ENCODE results near the gene GHRHR. TPM values are rescaled to one million over a fixed set of nuclear protein-coding genes. Genes with fewer than 3 reads are reported as not detected.

Gene GHRHR
- total RNA-seq, 2 donors from 2014 or later = 4.4 TPM; not detected in 1

GRCh38 chr7:31027161-31027965, 63.6 kb downstream of the GHRHR start:
- H3K36me3 ChIP-seq = no peaks in the 10 kb centered on the region
- 26% methylated on average over 20 of the region's 20 CpGs for WGBS
- intact Hi-C loops (cut with DNase I) = no loop called here
- H3K27me3 ChIP-seq (replicated peaks; ENCODE audit: insufficient read depth) = no peaks in the 10 kb centered on the region
- no peaks in the 10 kb centered on the region for H3K9me3 ChIP-seq
- no peak for DNase-seq (ENCODE audit: low spot score)
- H3K27ac ChIP-seq = no peak overlapping the region
- no peak overlapping the region for H3K4me3 ChIP-seq
- no peaks in the 10 kb centered on the region for H3K4me1 ChIP-seq (replicated peaks)
- TF ChIP-seq CTCF (IDR thresholded peaks at IDR 0.05) (no peak), POLR2A (IDR thresholded peaks at IDR 0.05) (no peak), POLR2AphosphoS5 (IDR thresholded peaks at IDR 0.05) (no peak)

GRCh38 chr7:31028006-31028405, 64.3 kb downstream of the GHRHR start:
- H3K9me3 ChIP-seq = no peaks in the 10 kb centered on the region
- H3K27ac ChIP-seq = no peak overlapping the region
- intact Hi-C loops (cut with DNase I) = no loop called here
- no peak for DNase-seq (ENCODE audit: low spot score)
- H3K27me3 ChIP-seq (replicated peaks; ENCODE audit: insufficient read depth) = no peaks in the 10 kb centered on the region
- H3K4me1 ChIP-seq (replicated peaks) = no peaks in the 10 kb centered on the region
- TF ChIP-seq CTCF (IDR thresholded peaks at IDR 0.05) (no peak), POLR2A (IDR thresholded peaks at IDR 0.05) (no peak), POLR2AphosphoS5 (IDR thresholded peaks at IDR 0.05) (no peak)
- no peak overlapping the region for H3K4me3 ChIP-seq
- no peaks in the 10 kb centered on the region for H3K36me3 ChIP-seq
- WGBS = 97% methylated on average over 5 of the region's 5 CpGs

GRCh38 chr7:31028417-31028992, 64.8 kb downstream of the GHRHR start:
- Histone ChIP-seq H3K27ac (no peak overlapping the region), H3K9me3 (no peaks in the 10 kb centered on the region), H3K4me1 (replicated peaks) (no peaks in the 10 kb centered on the region), H3K27me3 (replicated peaks; ENCODE audit: insufficient read depth) (no peaks in the 10 kb centered on the region), H3K36me3 (no peaks in the 10 kb centered on the region), H3K4me3 (no peak overlapping the region)
- 92% methylated on average over 18 of the region's 18 CpGs for WGBS
- intact Hi-C loops (cut with DNase I) = no loop called here
- DNase-seq (ENCODE audit: low spot score) = no peak
- no peak for TF ChIP-seq POLR2AphosphoS5 (IDR thresholded peaks at IDR 0.05)
- no peak for TF ChIP-seq POLR2A (IDR thresholded peaks at IDR 0.05)
- TF ChIP-seq CTCF (IDR thresholded peaks at IDR 0.05) = no peak

Other genes with a start within 250 kb of the GHRHR start
- gene INMT, start 211.8 kb upstream of the GHRHR start, total RNA-seq = 100 to 1,000 TPM in 1 of 2 donors, 10 to 100 TPM in 1; 41.4 to 132 TPM
- gene MINDY4, start 192.5 kb upstream of the GHRHR start, total RNA-seq = 10 to 100 TPM in 1 of 2 donors, 1 to 10 TPM in 1; 8.1 to 31.9 TPM
- 100 to 1,000 TPM in 1 of 2 donors, 10 to 100 TPM in 1; 89.4 to 117 TPM for gene AQP1, start 52.1 kb upstream of the GHRHR start, total RNA-seq
- gene ADCYAP1R1, start 88.4 kb downstream of the GHRHR start, total RNA-seq = 1 to 10 TPM in 1 of 2 donors, under 1 TPM in 1; 0.14 to 6.0 TPM